ENCODE results near the gene MYO15B.

GRCh38 chr17:75645889-75646637 lies 58.5 kb downstream of the MYO15B start:
- TF ChIP-seq, protein P1, sequence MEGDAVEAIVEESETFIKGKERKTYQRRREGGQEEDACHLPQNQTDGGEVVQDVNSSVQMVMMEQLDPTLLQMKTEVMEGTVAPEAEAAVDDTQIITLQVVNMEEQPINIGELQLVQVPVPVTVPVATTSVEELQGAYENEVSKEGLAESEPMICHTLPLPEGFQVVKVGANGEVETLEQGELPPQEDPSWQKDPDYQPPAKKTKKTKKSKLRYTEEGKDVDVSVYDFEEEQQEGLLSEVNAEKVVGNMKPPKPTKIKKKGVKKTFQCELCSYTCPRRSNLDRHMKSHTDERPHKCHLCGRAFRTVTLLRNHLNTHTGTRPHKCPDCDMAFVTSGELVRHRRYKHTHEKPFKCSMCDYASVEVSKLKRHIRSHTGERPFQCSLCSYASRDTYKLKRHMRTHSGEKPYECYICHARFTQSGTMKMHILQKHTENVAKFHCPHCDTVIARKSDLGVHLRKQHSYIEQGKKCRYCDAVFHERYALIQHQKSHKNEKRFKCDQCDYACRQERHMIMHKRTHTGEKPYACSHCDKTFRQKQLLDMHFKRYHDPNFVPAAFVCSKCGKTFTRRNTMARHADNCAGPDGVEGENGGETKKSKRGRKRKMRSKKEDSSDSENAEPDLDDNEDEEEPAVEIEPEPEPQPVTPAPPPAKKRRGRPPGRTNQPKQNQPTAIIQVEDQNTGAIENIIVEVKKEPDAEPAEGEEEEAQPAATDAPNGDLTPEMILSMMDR (conservative IDR thresholded peaks at IDR 0.05 in 1 of 2, IDR thresholded peaks at IDR 0.05 in 1 of 2; ENCODE audit: low read depth in 1 of 2, low read length in 2 of 2): no peak
- no peak for TF ChIP-seq EZH2 (IDR thresholded peaks at IDR 0.05; ENCODE audit: low read length, missing control alignments)
